Activated CD4-positive, CD25-positive, alpha-beta regulatory T cell treated with anti-CD3 and anti-CD28 coated beads, Interleukin-2, amount 50 U/mL, for 72 hours (primary cell): ENCODE results near the gene C3orf20.
A peak's percentile ranks its signal among the peaks of the same experiment; 100 is the strongest.

Experiments used
- DNase-seq: peaks from one replicate; pipeline ENCODE4 v3.0.0; 2021

The C3orf20 gene

GRCh38 chr3:14674841-14675240 lies at the start of gene C3orf20:
Gene C3orf20 (plus strand): TSS chr3:14675141. CDS start chr3:14682714, 7,573 bp downstream.
- no peak for DNase-seq

- no peak for DNase-seq
Measured at GRCh38 chr3:14625443-14625842, 49.5 kb upstream of the C3orf20 start.

- no peak for DNase-seq
Measured at GRCh38 chr3:14627815-14628214, 47.1 kb upstream of the C3orf20 start.

GRCh38 chr3:14628406-14628805 lies 46.5 kb upstream of the C3orf20 start:
- no peak for DNase-seq

GRCh38 chr3:14630404-14631100 lies 44.4 kb upstream of the C3orf20 start:
- no peak for DNase-seq

- DNase-seq: no peak
Measured at GRCh38 chr3:14631101-14631497, 43.8 kb upstream of the C3orf20 start.

- no peak for DNase-seq
Measured at GRCh38 chr3:14631687-14632441, 43.1 kb upstream of the C3orf20 start.

GRCh38 chr3:14632442-14632930 lies 42.5 kb upstream of the C3orf20 start:
- no peak for DNase-seq

GRCh38 chr3:14633417-14633816 lies 41.5 kb upstream of the C3orf20 start:
- DNase-seq: no peak

- peak; percentile 60 for DNase-seq
Measured at GRCh38 chr3:14633819-14634424, 41.0 kb upstream of the C3orf20 start.

- no peak for DNase-seq
Measured at GRCh38 chr3:14634763-14635400, 40.1 kb upstream of the C3orf20 start.

GRCh38 chr3:14636496-14637087 lies 38.3 kb upstream of the C3orf20 start:
- DNase-seq: no peak

- DNase-seq: no peak
Measured at GRCh38 chr3:14640157-14640562, 34.8 kb upstream of the C3orf20 start.

- DNase-seq: no peak
Measured at GRCh38 chr3:14640734-14641133, 34.2 kb upstream of the C3orf20 start.

GRCh38 chr3:14641346-14641745 lies 33.6 kb upstream of the C3orf20 start:
- no peak for DNase-seq

- no peak for DNase-seq
Measured at GRCh38 chr3:14645453-14645852, 29.5 kb upstream of the C3orf20 start.

- no peak for DNase-seq
Measured at GRCh38 chr3:14646131-14646573, 28.8 kb upstream of the C3orf20 start.

GRCh38 chr3:14646589-14647413 lies 28.1 kb upstream of the C3orf20 start:
- DNase-seq: no peak

GRCh38 chr3:14647976-14648955 lies 26.7 kb upstream of the C3orf20 start:
- DNase-seq: no peak

- no peak for DNase-seq
Measured at GRCh38 chr3:14649466-14649865, 25.5 kb upstream of the C3orf20 start.

- DNase-seq: no peak
Measured at GRCh38 chr3:14650193-14650592, 24.7 kb upstream of the C3orf20 start.
